ENCODE measurements around the gene CASP10. TPM values are rescaled to one million over a fixed set of nuclear protein-coding genes. Genes with fewer than 3 reads are reported as not detected.
A peak's percentile ranks its signal among the peaks of the same experiment; 100 is the strongest.

CASP10 gene
- total RNA-seq, 2 experiments from 2014 or later: 18.3 to 22.6 TPM

DNA sequence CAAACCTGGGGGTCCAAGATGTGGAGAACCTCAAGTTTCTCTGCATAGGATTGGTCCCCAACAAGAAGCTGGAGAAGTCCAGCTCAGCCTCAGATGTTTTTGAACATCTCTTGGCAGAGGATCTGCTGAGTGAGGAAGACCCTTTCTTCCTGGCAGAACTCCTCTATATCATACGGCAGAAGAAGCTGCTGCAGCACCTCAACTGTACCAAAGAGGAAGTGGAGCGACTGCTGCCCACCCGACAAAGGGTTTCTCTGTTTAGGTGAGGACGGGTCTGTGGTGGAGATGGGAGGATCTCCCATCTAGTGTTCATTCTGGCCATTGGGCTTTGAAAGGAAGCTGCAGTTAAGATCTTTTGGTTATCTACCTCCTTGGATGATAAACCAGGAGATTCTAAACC is 2.9 kb downstream of the CASP10 start:
- ATAC-seq (no peak), DNase-seq (no peak)
- peak overlapping the region; percentile 99 for H3K27ac Mint-ChIP-seq
- CTCF ChIA-PET: interaction anchor here (0.7 to 1.8 kb wide), 11 partner anchors 8 to 607 kb away, joined by 3 to 46 read pairs (median 4); no protein-coding TSS in a partner anchor
- H3K4me1 Mint-ChIP-seq (ENCODE audit: low read depth): peaks cover 52% of the 10 kb centered on the region
- H3K36me3 Mint-ChIP-seq (ENCODE audit: low read depth): peaks cover 46% of the 10 kb centered on the region
- TF ChIP-seq, protein P1, sequence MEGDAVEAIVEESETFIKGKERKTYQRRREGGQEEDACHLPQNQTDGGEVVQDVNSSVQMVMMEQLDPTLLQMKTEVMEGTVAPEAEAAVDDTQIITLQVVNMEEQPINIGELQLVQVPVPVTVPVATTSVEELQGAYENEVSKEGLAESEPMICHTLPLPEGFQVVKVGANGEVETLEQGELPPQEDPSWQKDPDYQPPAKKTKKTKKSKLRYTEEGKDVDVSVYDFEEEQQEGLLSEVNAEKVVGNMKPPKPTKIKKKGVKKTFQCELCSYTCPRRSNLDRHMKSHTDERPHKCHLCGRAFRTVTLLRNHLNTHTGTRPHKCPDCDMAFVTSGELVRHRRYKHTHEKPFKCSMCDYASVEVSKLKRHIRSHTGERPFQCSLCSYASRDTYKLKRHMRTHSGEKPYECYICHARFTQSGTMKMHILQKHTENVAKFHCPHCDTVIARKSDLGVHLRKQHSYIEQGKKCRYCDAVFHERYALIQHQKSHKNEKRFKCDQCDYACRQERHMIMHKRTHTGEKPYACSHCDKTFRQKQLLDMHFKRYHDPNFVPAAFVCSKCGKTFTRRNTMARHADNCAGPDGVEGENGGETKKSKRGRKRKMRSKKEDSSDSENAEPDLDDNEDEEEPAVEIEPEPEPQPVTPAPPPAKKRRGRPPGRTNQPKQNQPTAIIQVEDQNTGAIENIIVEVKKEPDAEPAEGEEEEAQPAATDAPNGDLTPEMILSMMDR (IDR thresholded peaks at IDR 0.05): no peak
- peaks cover 2% of the 10 kb centered on the region for H3K9me3 Mint-ChIP-seq
- peak overlapping the region; percentile 98 for H3K4me3 Mint-ChIP-seq
- intact Hi-C loops (cut with micrococcal nuclease): no loop called here
- H3K27me3 Mint-ChIP-seq: no peaks in the 10 kb centered on the region
- POLR2A ChIA-PET: interaction anchor here (0.9 to 3.2 kb wide), 11 partner anchors 8 to 297 kb away, joined by 3 to 15 read pairs (median 3); partner anchors contain the start of genes CASP8, NIF3L1 and PPIL3

DNA sequence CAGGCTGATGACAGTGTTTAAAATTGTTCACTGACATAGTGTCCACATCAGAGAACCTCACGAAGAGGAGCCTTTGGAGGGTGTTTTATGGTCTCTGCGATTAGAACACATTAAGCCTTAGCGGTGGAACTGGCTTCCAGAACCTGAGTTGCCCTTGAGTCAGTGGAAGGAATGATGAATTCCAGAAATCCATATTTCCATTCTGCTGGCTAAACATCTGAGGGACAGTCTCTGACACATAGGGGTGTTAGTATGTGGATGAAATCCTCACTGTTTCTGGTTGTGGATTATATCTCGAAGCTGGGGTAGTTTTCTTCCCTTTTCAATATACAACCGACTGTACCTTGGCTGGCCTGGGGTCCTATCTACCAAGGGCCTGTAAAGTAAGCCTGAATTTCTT is 4.0 kb downstream of the CASP10 start:
- TF ChIP-seq, protein P1 (IDR thresholded peaks at IDR 0.05): no peak
- no peak for ATAC-seq
- CTCF ChIA-PET: interaction anchor here (1.8 to 3.3 kb wide), 2 partner anchors 42 to 45 kb away, joined by 8 to 20 read pairs; no protein-coding TSS in a partner anchor
- Mint-ChIP-seq H3K36me3 (ENCODE audit: low read depth) (peaks cover 52% of the 10 kb centered on the region), H3K9me3 (peaks cover 2% of the 10 kb centered on the region), H3K27me3 (no peaks in the 10 kb centered on the region), H3K4me3 (peak overlapping the region; percentile 98), H3K27ac (peak overlapping the region; percentile 50), H3K4me1 (ENCODE audit: low read depth) (peaks cover 62% of the 10 kb centered on the region)
- DNase-seq: no peak
- POLR2A ChIA-PET: interaction anchor here (0.6 to 3.2 kb wide), 2 partner anchors 39 to 45 kb away, joined by 3 to 15 read pairs; no protein-coding TSS in a partner anchor
- intact Hi-C loops (cut with micrococcal nuclease): no loop called here

DNA sequence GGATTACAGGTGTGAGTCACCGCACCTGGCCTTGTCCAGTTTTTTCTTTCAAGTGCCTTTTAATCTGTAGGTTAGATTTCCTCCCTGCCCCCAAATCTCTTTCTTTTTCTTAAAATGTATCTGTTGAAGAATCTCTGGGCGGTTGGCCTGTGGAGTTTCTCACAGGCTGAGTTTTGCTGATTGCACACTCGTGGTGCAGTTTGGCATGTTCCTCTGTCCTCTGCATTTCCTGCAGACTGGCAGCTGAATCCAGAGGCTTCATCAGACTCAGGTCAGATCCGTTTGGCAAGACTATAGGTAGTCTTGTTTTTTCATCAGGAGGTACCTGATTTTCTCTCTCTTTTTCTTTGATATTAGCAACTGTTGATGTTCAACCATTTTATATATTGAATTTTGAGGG is 5.5 kb downstream of the CASP10 start:
- DNase-seq (no peak), ATAC-seq (no peak)
- POLR2A ChIA-PET: interaction anchor here (3.2 kb wide), 1 partner anchor 44 kb away, joined by 15 read pairs; no protein-coding TSS in a partner anchor
- Mint-ChIP-seq H3K27ac (no peak overlapping the region), H3K36me3 (ENCODE audit: low read depth) (peaks cover 57% of the 10 kb centered on the region), H3K27me3 (no peaks in the 10 kb centered on the region), H3K4me1 (ENCODE audit: low read depth) (peaks cover 65% of the 10 kb centered on the region), H3K4me3 (no peak overlapping the region), H3K9me3 (peaks cover 2% of the 10 kb centered on the region)
- CTCF ChIA-PET: interaction anchor here (0.7 to 3.3 kb wide), 2 partner anchors 44 to 46 kb away, joined by 4 to 20 read pairs; no protein-coding TSS in a partner anchor
- intact Hi-C loops (cut with micrococcal nuclease): no loop called here
- TF ChIP-seq, protein P1 (IDR thresholded peaks at IDR 0.05): no peak

- ChIA-PET POLR2A (interaction anchor here (0.6 to 1.7 kb wide), 5 partner anchors 8 to 74 kb away, joined by 3 to 6 read pairs (median 3); partner anchors contain the start of gene CASP10), CTCF (interaction anchor here (0.8 to 7.5 kb wide), 6 partner anchors 8 to 290 kb away, joined by 3 to 97 read pairs (median 4); partner anchors contain the start of gene CASP10)
- ATAC-seq (peak; percentile 66), DNase-seq (no peak)
- TF ChIP-seq, protein P1 (IDR thresholded peaks at IDR 0.05): no peak
- Mint-ChIP-seq H3K27me3 (no peaks in the 10 kb centered on the region), H3K9me3 (peaks cover 2% of the 10 kb centered on the region), H3K27ac (peak overlapping the region; percentile 70), H3K4me1 (ENCODE audit: low read depth) (peaks cover 76% of the 10 kb centered on the region), H3K4me3 (no peak overlapping the region), H3K36me3 (ENCODE audit: low read depth) (peaks cover 67% of the 10 kb centered on the region)
- intact Hi-C loops (cut with micrococcal nuclease): no loop called here
These were observed 8.4 kb downstream of the CASP10 start for GRCh38 chr2:201191132-201191875.
